ENCODE data around the gene NCAM1. TPM values are rescaled to one million over a fixed set of nuclear protein-coding genes. Genes with fewer than 3 reads are reported as not detected.

Gene NCAM1
- total RNA-seq, 1 experiment from 2014 or later, result 12.0 TPM

DNA sequence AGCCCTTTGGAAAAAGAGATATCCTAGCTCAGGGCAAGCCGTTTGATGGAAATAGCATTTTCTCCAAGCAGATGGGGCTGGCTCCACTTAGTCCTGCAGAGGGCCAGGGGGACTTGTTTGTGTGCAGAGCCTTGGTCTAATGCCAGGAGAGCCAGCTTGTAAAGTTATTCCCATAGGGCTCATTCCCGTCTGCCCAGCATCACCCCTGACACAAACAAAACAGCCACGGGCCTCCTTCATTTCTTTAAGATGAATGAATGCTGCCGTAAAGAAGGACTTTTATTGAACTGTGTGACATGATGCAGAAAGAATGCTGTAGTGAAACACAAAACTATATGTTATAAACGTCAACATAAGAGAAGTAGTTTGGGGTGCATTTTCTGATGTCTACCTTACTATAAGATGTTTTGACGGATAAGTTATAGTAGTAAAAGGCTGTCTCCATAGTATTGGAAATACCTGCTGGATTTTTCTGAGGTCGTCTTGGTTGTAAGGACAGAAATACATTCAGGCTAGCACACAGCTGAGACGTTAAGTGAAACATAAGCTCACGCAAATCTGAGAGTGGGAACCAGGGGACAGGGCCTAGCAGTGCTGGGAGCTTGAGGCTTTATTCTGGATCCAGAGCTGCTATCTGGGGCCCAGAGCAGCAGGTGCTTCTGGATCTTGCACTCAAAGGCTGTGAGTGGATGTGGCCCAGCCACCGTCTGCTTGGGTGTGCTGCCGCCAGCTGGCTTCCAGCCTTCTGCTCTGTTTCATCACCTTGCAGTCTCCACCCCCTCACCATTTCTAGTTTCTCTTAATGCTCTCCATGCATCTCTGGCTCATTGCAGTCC lies 53.3 kb downstream of the NCAM1 start:
- Histone ChIP-seq H3K4me1 (ENCODE audit: insufficient read depth, low read length, poor library complexity, severe bottlenecking) (peaks cover 12% of the 10 kb centered on the region), H3K27me3 (replicated peaks; ENCODE audit: insufficient read depth, low read depth, low read length, poor library complexity) (no peaks in the 10 kb centered on the region), H3K36me3 (ENCODE audit: insufficient read depth, low read length, poor library complexity, severe bottlenecking) (no peaks in the 10 kb centered on the region), H3K27ac (ENCODE audit: low read depth, low read length, poor library complexity, severe bottlenecking) (no peak overlapping the region), H3K4me3 (ENCODE audit: low read depth, low read length, poor library complexity, severe bottlenecking) (no peak overlapping the region), H3K9me3 (ENCODE audit: low read depth, low read length, poor library complexity, severe bottlenecking) (no peaks in the 10 kb centered on the region)
- no TSS peak for BruUV-seq (replicated peaks)
- POLR2A ChIA-PET (ENCODE audit: low non-redundant PET), result no interaction called here
- CTCF ChIA-PET, result no interaction called here
- TF ChIP-seq EZH2 (IDR thresholded peaks at IDR 0.05; ENCODE audit: borderline replicate concordance, low read depth, low read length, poor library complexity, severe bottlenecking), result no peak
- TF ChIP-seq, protein P1, sequence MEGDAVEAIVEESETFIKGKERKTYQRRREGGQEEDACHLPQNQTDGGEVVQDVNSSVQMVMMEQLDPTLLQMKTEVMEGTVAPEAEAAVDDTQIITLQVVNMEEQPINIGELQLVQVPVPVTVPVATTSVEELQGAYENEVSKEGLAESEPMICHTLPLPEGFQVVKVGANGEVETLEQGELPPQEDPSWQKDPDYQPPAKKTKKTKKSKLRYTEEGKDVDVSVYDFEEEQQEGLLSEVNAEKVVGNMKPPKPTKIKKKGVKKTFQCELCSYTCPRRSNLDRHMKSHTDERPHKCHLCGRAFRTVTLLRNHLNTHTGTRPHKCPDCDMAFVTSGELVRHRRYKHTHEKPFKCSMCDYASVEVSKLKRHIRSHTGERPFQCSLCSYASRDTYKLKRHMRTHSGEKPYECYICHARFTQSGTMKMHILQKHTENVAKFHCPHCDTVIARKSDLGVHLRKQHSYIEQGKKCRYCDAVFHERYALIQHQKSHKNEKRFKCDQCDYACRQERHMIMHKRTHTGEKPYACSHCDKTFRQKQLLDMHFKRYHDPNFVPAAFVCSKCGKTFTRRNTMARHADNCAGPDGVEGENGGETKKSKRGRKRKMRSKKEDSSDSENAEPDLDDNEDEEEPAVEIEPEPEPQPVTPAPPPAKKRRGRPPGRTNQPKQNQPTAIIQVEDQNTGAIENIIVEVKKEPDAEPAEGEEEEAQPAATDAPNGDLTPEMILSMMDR (conservative IDR thresholded peaks at IDR 0.05; ENCODE audit: low read depth, low read length), result no peak
- peak; percentile 58 for DNase-seq (ENCODE audit: low spot score)
- intact Hi-C loops (cut with micrococcal nuclease; ENCODE audit: unreplicated experiment), result no loop called here

- H3K27ac ChIP-seq (ENCODE audit: low read depth, low read length, poor library complexity, severe bottlenecking), result no peak overlapping the region
- no TSS peak for BruUV-seq (replicated peaks)
- H3K9me3 ChIP-seq (ENCODE audit: low read depth, low read length, poor library complexity, severe bottlenecking), result no peaks in the 10 kb centered on the region
- CTCF ChIA-PET, result no interaction called here
- no peaks in the 10 kb centered on the region for H3K27me3 ChIP-seq (replicated peaks; ENCODE audit: insufficient read depth, low read depth, low read length, poor library complexity)
- POLR2A ChIA-PET (ENCODE audit: low non-redundant PET), result no interaction called here
- TF ChIP-seq EZH2 (IDR thresholded peaks at IDR 0.05; ENCODE audit: borderline replicate concordance, low read depth, low read length, poor library complexity, severe bottlenecking), result no peak
- TF ChIP-seq, protein P1 (conservative IDR thresholded peaks at IDR 0.05; ENCODE audit: low read depth, low read length), result no peak
- H3K36me3 ChIP-seq (ENCODE audit: insufficient read depth, low read length, poor library complexity, severe bottlenecking), result no peaks in the 10 kb centered on the region
- H3K4me3 ChIP-seq (ENCODE audit: low read depth, low read length, poor library complexity, severe bottlenecking), result no peak overlapping the region
- H3K4me1 ChIP-seq (ENCODE audit: insufficient read depth, low read length, poor library complexity, severe bottlenecking), result peaks cover 12% of the 10 kb centered on the region
- intact Hi-C loops (cut with micrococcal nuclease; ENCODE audit: unreplicated experiment), result no loop called here
- no peak for DNase-seq (ENCODE audit: low spot score)
Measured at GRCh38 chr11:113015098-113015455, 53.9 kb downstream of the NCAM1 start.

GRCh38 chr11:113016905-113017304 lies 55.7 kb downstream of the NCAM1 start:
- Histone ChIP-seq H3K9me3 (ENCODE audit: low read depth, low read length, poor library complexity, severe bottlenecking) (no peaks in the 10 kb centered on the region), H3K4me3 (ENCODE audit: low read depth, low read length, poor library complexity, severe bottlenecking) (no peak overlapping the region), H3K27ac (ENCODE audit: low read depth, low read length, poor library complexity, severe bottlenecking) (no peak overlapping the region), H3K36me3 (ENCODE audit: insufficient read depth, low read length, poor library complexity, severe bottlenecking) (no peaks in the 10 kb centered on the region), H3K4me1 (ENCODE audit: insufficient read depth, low read length, poor library complexity, severe bottlenecking) (peaks cover 12% of the 10 kb centered on the region), H3K27me3 (replicated peaks; ENCODE audit: insufficient read depth, low read depth, low read length, poor library complexity) (no peaks in the 10 kb centered on the region)
- POLR2A ChIA-PET (ENCODE audit: low non-redundant PET), result no interaction called here
- CTCF ChIA-PET, result no interaction called here
- TF ChIP-seq, protein P1 (conservative IDR thresholded peaks at IDR 0.05; ENCODE audit: low read depth, low read length), result no peak
- no peak for TF ChIP-seq EZH2 (IDR thresholded peaks at IDR 0.05; ENCODE audit: borderline replicate concordance, low read depth, low read length, poor library complexity, severe bottlenecking)
- intact Hi-C loops (cut with micrococcal nuclease; ENCODE audit: unreplicated experiment), result no loop called here
- BruUV-seq (replicated peaks), result no TSS peak
- no peak for DNase-seq (ENCODE audit: low spot score)
